Breast epithelium (tissue), 3 donors: Measurements from ENCODE around the gene ATRNL1.

Source experiments
- CTCF ChIP-seq, 3 donors: fragments of 450-650 bp; IDR thresholded peaks; one replicate each; pipeline ENCODE4 v1.5.1; 2016 to 2017; ENCODE audit warnings: antibody characterized with exemption in 3 of 3, mild to moderate bottlenecking in 3 of 3, moderate library complexity in 3 of 3
- POLR2A ChIP-seq: fragments of 450-650 bp; IDR thresholded peaks from one replicate; pipeline ENCODE4 v1.6.1; 2016; ENCODE audit warnings: antibody characterized with exemption, mild to moderate bottlenecking, moderate library complexity
- POLR2AphosphoS5 ChIP-seq, 3 donors: sonication (generic); formaldehyde crosslinking; IDR thresholded peaks; one replicate each; pipeline ENCODE4 v1.6.1; 2017; ENCODE audit warnings: antibody characterized with exemption in 3 of 3

GRCh38 chr10:115996031-115996430, 902.9 kb downstream of the ATRNL1 start:
- no peak for TF ChIP-seq POLR2AphosphoS5 (IDR thresholded peaks at IDR 0.05)
- TF ChIP-seq CTCF (IDR thresholded peaks at IDR 0.05) = no peak
- no peak for TF ChIP-seq POLR2A
